DOHH2 (cell line): Measurements from ENCODE around the gene PCSK5.

ENCODE experiments used
- H3F3A ChIP-seq: fragments of 200-600 bp; sonication (generic), shearing (Covaris generic); 2 replicates; pipeline ENCODE4 v1.6.0; 2016; ENCODE audit warnings: antibody characterized with exemption, mild to moderate bottlenecking; ENCODE audit not compliant: control insufficient read depth, insufficient read depth
- H3K27ac ChIP-seq: fragments of 200-600 bp; sonication (generic); 2 replicates; pipeline ENCODE4 v1.5.1; 2014; ENCODE audit warnings: low read depth, mild to moderate bottlenecking, low read length, moderate library complexity
- H3K27me3 ChIP-seq: fragments of 200-600 bp; sonication (generic); 2 replicates; pipeline ENCODE4 v1.6.1; 2014; ENCODE audit warnings: mild to moderate bottlenecking, low read length, mixed read lengths; ENCODE audit not compliant: control insufficient read depth
- H3K36me3 ChIP-seq: fragments of 200-600 bp; sonication (generic); 2 replicates; pipeline ENCODE4 v1.6.1; 2014; ENCODE audit warnings: mild to moderate bottlenecking, low read length, moderate library complexity, mixed read lengths; ENCODE audit not compliant: control insufficient read depth
- H3K4me1 ChIP-seq: fragments of 200-600 bp; sonication (generic); 2 replicates; pipeline ENCODE4 v1.6.1; 2014; ENCODE audit warnings: mild to moderate bottlenecking, low read length, mixed read lengths; ENCODE audit not compliant: control insufficient read depth
- H3K4me2 ChIP-seq: fragments of 200-600 bp; sonication (generic); 2 replicates; pipeline ENCODE4 v1.6.0; 2014; ENCODE audit warnings: mild to moderate bottlenecking, low read length, moderate library complexity
- H3K4me3 ChIP-seq: fragments of 200-600 bp; sonication (generic); 2 replicates; pipeline ENCODE4 v1.5.1; 2014; ENCODE audit warnings: mild to moderate bottlenecking, low read length, mixed read lengths
- H3K79me2 ChIP-seq: fragments of 200-600 bp; sonication (generic); 2 replicates; pipeline ENCODE4 v1.6.1; 2014; ENCODE audit warnings: mild to moderate bottlenecking, low read length, mixed read lengths; ENCODE audit not compliant: control insufficient read depth
- H3K9me2 ChIP-seq: fragments of 200-600 bp; sonication (generic); replicated peaks from 2 replicates; pipeline ENCODE4 v1.6.1; 2014; ENCODE audit warnings: mild to moderate bottlenecking, low read length, mixed read lengths; ENCODE audit not compliant: control insufficient read depth
- H3K9me3 ChIP-seq: fragments of 200-600 bp; sonication (generic); 2 replicates; pipeline ENCODE4 v1.6.1; 2014; ENCODE audit warnings: antibody characterized with exemption, low read length, mixed read lengths; ENCODE audit not compliant: control insufficient read depth, insufficient read depth
- H4K20me1 ChIP-seq: fragments of 200-600 bp; sonication (generic); 2 replicates; pipeline ENCODE4 v1.6.0; 2014; ENCODE audit warnings: low read depth, mild to moderate bottlenecking, antibody characterized with exemption, low read length, moderate library complexity; ENCODE audit not compliant: control insufficient read depth, insufficient read depth
- CTCF ChIP-seq: fragments of 200-600 bp; sonication (generic); IDR thresholded peaks from one replicate; pipeline ENCODE4 v1.5.1; 2014; ENCODE audit warnings: antibody characterized with exemption, mild to moderate bottlenecking, low read depth, low read length; ENCODE audit not compliant: poor library complexity, severe bottlenecking
- EZH2phosphoT487 ChIP-seq: fragments of 200-600 bp; sonication (generic); IDR thresholded peaks from 2 replicates; pipeline ENCODE4 v1.6.1; 2017; ENCODE audit warnings: borderline replicate concordance, mild to moderate bottlenecking, antibody characterized with exemption, low read length, moderate library complexity, mixed read lengths

Gene PCSK5

GRCh38 chr9:76115396-76115795 is 224.9 kb downstream of the PCSK5 start:
- Histone ChIP-seq H3K4me2 (no peak overlapping the region), H3K27me3 (no peaks in the 10 kb centered on the region; the same call in 1 of the 2 replicates), H3K79me2 (no peaks in the 10 kb centered on the region), H3K27ac (no peak overlapping the region), H3K9me2 (no peaks in the 10 kb centered on the region), H3K36me3 (no peaks in the 10 kb centered on the region), H3K4me1 (no peaks in the 10 kb centered on the region), H4K20me1 (no peaks in the 10 kb centered on the region), H3F3A (no peaks in the 10 kb centered on the region), H3K4me3 (no peak overlapping the region), H3K9me3 (no peaks in the 10 kb centered on the region)
- TF ChIP-seq EZH2phosphoT487, result no peak
- no peak for TF ChIP-seq CTCF

- H3F3A ChIP-seq, result no peaks in the 10 kb centered on the region
- H4K20me1 ChIP-seq, result no peaks in the 10 kb centered on the region
- TF ChIP-seq CTCF (no peak), EZH2phosphoT487 (no peak)
- no peaks in the 10 kb centered on the region; the same call in 1 of the 2 replicates for H3K27me3 ChIP-seq
- H3K79me2 ChIP-seq, result no peaks in the 10 kb centered on the region
- no peak overlapping the region for H3K27ac ChIP-seq
- H3K4me1 ChIP-seq, result no peaks in the 10 kb centered on the region
- no peak overlapping the region for H3K4me2 ChIP-seq
- H3K9me3 ChIP-seq, result no peaks in the 10 kb centered on the region
- no peak overlapping the region for H3K4me3 ChIP-seq
- H3K36me3 ChIP-seq, result no peaks in the 10 kb centered on the region
- no peaks in the 10 kb centered on the region for H3K9me2 ChIP-seq
Measured at GRCh38 chr9:76115982-76116646, 225.6 kb downstream of the PCSK5 start.

- H3K79me2 ChIP-seq, result no peaks in the 10 kb centered on the region
- no peak for TF ChIP-seq CTCF
- TF ChIP-seq EZH2phosphoT487, result no peak
- H3K27ac ChIP-seq, result no peak overlapping the region
- no peaks in the 10 kb centered on the region for H3K9me2 ChIP-seq
- H3K9me3 ChIP-seq, result no peaks in the 10 kb centered on the region
- no peaks in the 10 kb centered on the region for H3K4me1 ChIP-seq
- H3K4me3 ChIP-seq, result no peak overlapping the region
- no peaks in the 10 kb centered on the region; the same call in 1 of the 2 replicates for H3K27me3 ChIP-seq
- no peaks in the 10 kb centered on the region for H3F3A ChIP-seq
- no peaks in the 10 kb centered on the region for H3K36me3 ChIP-seq
- no peaks in the 10 kb centered on the region for H4K20me1 ChIP-seq
- H3K4me2 ChIP-seq, result no peak overlapping the region
Measured at GRCh38 chr9:76116913-76117312, 226.4 kb downstream of the PCSK5 start.
